Medulla oblongata (tissue), 1 donor: Measurements from ENCODE around the gene ZSCAN22.
"Not testable (repeated sequence)": the region's sequence is repeated elsewhere in the genome, so short reads cannot be mapped to it uniquely, and the experiment has no call there.

Source experiments
- DNase-seq: peaks from one replicate; pipeline ENCODE4 v3.0.0-alpha.2; 2015; ENCODE audit errors: extremely low spot score

ZSCAN22 gene

DNA sequence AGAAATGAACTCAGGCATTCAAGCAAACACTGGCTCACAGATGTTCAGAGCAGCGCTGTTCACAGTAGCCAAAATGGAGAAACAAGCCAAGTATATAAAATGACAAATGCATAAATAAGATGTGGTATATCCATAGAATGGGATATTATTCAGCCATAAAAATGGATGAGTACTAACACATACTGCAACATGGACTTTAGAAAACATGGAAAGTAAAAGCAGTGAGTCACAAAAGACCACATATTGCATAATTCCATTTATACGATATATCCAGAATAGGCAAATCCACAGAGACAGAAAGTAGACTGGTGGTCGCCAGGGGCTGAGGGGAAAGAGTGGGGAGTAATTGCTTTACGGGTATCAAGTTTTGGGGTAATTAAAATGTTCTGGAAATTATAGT lies 47.4 kb downstream of the ZSCAN22 start:
- DNase-seq = no peak

DNA sequence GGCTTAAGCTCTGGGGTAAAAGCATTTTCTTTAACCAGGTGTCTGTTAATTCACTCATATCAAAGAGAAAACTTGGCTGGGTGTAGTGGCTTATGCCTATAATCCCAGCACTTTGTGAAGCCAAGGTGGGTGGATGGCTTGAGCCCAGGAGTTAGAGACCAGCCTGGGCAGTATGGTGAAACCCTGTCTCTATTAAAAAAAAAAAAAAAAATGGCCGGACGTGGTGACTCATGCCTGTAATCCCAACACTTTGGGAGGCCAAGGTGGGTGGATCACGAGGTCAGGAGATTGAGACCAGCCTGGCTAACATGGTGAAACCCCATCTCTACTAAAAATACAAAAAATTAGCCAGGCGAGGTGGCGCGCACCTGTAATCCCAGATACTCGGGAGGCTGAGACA lies 49.9 kb downstream of the ZSCAN22 start:
- not testable (repeated sequence) for DNase-seq

DNA sequence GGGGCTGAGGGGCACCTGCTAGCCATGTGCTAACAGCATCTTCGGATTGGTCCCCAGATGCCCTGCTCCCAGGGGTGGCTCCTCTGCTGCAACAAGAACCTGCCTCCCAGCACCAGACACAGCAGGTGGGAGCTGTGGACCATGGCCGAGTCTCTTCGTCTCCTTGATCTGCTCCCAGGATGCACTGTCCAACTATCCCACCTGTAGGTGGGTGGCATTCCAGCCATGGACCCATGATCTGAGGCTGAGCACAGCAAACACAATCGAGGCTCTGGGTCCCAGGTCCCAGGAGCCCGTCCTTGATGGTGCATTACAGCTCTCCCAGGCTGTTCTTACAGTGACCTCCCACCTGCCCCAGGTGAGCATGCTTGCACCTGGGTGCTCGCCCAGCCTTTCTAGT lies 52.5 kb downstream of the ZSCAN22 start:
- DNase-seq = no peak

DNA sequence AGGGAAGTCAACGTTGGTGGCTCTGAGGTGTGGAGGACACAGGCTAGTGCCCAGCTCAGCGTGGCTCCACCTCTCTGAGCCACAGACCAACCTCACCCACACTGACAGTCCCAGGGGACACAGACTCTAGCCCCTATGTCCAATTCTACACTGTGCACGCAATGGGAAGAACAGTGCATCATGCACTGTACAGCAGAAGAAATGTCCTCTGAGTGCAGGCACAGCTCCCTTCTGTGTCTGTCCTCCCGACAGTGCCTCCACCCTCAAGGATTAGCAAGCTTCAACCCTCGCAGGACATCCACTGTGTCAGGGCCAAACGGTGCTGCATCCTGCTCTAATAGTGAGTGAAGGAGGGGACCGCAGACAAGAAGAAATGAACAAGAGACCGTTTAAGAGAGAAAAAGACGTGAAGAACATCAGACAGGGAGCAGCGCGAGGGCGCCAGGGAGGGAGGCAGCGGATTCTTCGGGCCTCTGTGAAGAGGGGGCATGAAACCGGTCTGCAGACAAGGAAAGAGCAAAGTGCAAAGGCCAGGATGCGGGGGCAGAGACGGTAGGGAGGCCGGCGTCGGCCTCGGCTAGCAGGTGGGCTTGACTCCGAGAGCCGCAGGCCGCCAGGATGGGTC lies 53.4 kb downstream of the ZSCAN22 start:
- DNase-seq = peak; percentile 27

DNA sequence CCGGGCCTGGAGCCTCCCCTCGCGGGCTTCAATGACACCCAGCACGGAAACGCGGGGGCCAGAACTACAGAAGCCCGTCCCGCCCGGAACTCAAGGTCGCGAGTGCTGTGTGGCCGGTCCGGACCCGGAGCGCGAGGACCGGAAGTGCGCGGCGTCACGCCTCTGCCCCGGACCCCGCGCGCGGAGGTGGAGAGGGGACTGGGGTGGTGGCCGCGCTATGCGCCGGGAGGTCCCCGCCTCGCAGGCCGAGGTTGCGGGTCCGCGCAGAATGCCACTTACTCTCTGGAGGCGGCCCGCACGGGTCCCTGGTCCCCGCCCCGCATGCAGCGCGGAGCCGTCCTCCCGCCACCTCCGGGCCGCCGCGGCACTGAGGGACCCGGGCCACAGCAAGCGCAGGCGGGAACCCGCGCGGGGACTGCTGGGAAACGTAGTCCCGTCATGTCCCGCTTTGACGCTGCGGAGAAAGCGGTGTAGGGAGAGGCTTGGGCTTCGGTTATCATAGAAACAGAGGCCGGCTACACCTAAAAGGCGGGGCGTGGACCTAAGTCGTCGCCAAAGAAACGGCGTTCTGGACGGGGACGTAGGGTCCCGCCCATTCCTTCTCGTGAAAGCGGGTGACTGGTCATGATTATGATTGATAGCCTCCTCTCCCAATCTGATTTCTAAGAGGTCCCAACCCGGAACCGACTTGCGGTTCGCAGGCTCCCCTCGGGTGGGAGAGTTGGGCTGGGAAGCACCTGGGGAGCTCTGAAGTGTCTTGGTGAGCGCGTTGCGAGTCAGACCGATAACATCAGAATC lies 54.1 kb downstream of the ZSCAN22 start, which contains the start of gene ZNF837:
TSS of gene ZNF837 (minus strand) at position 369 of the 798 bp plus-strand sequence. CDS start 11,698 bp downstream, outside the sequence.
- DNase-seq = peak; percentile 100

DNA sequence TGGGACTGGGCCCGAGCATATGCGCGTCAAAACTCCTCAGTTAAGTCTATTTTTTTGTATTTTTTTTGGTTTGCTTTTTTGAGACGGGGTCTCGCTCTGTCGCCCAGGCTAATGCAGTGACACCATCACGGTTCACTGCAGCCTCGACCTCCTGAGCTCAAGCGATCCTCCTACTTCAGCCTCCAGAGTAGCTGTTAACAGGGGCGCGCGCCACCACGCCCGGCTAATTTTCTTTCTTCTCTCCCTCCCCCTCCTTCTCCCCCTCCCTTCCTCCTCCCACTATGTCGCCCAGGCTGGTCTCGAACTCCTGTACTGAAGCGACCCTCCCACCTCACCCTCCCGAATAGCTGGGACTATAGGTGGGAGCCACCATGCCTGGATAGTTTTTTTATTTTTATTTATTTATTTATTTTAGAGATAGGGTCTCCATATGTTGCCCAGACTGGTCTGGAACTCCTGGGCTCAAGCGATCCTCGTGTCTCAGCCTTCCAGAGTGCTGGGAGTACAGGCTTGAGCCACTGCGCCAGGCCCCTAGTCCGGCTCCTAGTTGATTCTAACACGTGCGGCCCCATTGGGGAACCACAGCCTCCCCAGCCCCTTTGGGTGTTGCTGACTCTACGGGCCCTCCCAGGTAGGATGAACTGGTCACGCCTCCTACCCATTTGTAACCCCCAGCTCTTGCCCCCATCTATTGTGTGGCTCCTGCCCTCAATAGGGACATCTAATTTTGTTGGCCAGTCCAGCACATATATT lies 54.8 kb downstream of the ZSCAN22 start:
- no peak for DNase-seq

DNA sequence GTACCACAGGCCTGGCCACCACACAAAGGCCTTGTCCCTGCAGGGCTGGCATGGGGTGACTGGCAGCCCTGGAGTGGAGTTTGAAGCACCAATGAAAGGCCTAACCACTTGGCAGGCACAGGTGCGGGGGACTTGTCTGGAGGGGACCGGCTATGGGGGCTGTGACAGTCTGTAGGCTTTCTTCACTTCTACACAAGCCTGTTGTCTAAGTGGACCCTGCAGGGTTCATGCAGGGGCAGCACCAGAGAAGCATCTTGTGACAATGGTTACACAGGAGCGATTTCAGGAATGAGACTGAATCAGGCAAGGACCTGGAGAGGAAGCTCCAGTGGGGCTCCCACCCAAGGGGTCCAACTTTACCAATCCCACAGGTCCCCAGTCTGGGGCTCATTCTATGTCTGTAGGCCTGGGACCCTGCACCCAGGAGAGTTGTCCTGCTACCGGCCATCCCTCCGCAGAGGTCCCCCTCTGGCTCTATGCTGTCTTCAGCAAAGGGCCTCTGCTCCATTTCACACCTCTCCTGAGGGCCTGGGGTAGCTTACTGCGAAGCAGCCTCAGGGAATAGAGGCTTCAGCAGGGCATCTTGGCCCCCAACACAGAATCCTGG lies 56.3 kb downstream of the ZSCAN22 start:
- DNase-seq = no peak

DNA sequence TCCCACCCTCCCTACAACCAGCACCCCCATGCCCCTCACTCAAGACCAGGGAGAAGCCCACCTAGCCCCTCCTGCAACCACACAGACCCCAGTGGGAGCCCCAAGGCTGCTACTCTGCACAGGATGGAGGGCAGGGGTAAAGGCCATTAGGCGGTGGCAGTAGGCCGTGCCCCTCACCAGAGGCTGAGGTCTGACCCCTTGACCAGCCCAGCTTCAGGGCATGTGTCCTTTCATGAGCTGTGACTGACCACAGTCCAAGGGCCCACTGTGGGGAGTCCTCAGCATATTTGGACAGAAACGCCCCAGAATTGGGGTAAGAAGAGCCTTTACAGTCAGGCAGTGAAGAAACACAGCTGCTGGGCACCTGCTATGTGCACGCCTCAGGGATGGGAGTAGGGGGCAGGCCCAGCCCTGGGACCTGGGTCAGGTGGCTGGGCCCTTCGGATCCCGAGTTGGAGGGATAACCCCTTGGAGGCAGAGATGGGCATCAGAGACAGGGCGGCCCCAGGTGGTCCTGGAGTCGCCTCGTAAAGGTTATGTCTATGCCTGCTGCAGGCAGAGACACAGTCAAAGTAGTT lies 58.6 kb downstream of the ZSCAN22 start:
- no peak for DNase-seq

DNA sequence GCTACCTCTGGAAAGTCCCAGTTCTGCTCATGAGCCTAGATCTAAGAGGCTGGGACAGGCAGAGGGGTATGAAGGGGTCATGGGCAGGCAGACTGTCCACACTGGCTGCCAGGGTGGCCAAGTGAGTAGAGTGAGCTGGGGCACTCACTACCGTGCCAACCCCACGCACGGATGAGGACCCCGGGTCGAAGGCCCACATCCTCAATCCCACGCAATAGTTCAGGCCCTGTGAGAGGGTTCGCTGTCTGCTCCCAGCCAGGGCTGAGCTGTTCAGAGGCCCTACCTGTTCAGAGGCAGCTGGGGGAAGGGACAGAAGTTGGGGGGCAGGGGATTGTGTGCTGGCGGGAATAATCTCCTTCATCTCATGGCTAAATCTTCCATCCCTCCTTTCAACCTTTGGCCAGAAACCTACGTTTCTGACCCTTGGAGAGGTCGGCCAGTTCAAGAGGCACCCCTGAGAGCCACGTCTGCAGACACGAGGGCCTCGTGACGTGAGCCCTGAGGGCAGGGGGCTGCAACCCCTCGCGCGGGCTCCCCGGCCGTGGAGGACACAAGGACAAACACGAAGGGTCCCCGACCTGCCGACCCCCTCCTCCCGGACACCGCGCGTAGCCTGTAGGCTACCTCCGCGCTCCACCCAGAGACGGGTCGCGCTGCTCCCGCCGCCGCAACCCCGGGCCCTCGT lies 59.2 kb downstream of the ZSCAN22 start:
- no peak for DNase-seq

DNA sequence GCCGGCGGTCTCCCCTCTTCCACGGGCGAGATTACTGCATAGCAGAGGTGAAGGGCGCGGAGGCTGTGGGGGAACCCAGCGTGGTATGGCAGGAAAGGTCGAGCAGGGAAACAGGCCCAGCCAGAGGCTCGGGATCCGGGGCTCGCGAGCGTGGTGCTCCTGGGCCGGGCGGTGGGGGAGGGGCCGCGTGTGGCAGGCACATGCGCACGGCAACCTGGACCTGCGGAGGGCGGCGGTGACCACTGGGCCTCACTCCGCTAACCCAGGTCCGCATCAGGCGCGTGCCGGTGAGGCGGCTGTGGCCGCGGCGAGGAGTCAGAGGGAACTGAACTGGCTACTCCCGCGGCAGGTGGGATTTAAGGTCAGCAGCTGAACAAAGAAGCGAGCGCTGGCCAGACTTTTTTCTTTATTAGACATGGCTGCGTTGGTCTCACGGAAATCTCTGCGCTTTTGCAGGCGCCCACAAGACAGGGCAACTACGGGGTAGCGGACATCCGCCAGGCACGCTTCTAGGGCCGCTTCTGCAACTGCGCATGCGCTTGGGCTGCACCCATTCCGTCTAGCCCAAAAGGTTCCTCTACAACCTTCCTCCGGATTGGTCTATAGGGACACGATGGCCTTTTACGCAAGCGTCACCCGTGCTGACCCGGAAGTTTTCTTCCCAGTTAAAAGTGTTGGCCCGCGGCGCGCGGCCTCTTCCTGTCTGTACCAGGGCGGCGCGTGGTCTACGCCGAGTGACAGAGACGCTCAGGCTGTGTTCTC lies 60.0 kb downstream of the ZSCAN22 start, which contains the start of gene RPS5:
TSS of gene RPS5 (plus strand) at position 694 of the 762 bp plus-strand sequence. CDS start 869 bp downstream, outside the sequence.
- peak; percentile 99 for DNase-seq

DNA sequence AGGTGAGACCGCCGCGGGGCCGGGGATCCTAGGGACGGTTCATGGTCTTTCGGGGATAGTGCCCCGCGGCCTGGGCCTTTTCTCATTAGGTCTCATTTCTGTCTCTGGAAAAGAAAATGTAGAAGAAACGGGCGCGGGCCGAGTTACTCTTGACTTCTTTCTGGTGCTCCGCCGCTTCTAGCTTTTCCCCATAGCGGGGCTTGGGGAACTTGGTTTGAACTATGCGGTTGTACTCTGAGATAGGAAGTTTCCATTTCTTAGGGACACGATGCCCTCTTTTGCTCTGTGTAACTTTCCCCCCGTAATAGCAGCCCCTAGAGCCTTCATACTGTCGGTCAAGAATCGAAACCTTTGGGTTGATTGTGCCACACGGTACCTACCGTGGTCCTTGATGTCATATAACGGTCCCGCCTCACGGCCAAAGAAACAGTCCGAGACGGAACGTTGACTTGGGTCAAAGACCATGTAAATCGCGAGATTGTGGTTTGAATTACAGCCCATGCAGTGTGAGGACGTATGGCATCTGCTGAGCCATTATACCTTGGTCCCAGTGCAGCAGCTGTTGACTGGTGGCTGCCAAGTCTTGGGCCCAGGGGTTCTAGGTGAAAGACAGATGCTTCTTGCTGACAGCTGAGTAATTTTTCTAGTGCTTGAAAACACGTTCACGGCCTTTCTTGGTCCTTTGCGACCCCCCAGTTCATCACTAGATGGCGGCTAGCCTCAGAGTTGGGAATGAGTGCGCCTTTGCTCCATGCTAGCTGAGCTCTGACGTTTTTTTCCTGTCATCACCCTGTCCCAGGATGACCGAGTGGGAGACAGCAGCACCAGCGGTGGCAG lies 60.8 kb downstream of the ZSCAN22 start:
- no peak for DNase-seq

DNA sequence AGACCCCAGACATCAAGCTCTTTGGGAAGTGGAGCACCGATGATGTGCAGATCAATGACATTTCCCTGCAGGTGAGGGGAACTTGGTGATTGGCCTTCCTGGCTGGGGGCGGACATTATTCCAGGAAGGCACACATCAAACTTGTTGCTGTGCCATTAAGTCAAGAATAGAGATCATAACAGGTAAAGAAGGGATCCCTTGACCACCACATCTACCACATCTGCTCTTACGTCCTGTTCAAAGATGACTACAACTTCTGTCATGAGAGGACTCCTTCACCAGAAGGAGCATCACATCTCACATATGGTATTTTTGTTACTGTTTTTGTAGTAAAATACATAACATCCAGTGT lies 61.4 kb downstream of the ZSCAN22 start:
- no peak for DNase-seq
